MM.1S (cell line): ENCODE data around the gene PCDH17.

Source experiments
- CTCF ChIP-seq: fragments of 300-600 bp; sonication (generic); IDR thresholded peaks from 2 replicates; pipeline ENCODE4 v1.5.1; 2016; ENCODE audit warnings: antibody characterized with exemption, low read length, mixed read lengths
- EZH2phosphoT487 ChIP-seq: fragments of 300-600 bp; sonication (generic); IDR thresholded peaks from 2 replicates; pipeline ENCODE4 v1.6.1; 2018; ENCODE audit warnings: antibody characterized with exemption, low read length

- no peak for TF ChIP-seq CTCF
- no peak for TF ChIP-seq EZH2phosphoT487
Measured at GRCh38 chr13:57748096-57748495, 116.6 kb downstream of the PCDH17 start.
